Activated T-cell treated with anti-CD3 and anti-CD28 coated beads, Interleukin-2, amount 50 U/mL, for 48 hours (primary cell): Measurements from ENCODE around the gene INPP5D.

Source experiments
- DNase-seq, 2 experiments: peaks; one replicate each; pipeline ENCODE4 v3.0.0-alpha.2; 2020

INPP5D gene

DNA sequence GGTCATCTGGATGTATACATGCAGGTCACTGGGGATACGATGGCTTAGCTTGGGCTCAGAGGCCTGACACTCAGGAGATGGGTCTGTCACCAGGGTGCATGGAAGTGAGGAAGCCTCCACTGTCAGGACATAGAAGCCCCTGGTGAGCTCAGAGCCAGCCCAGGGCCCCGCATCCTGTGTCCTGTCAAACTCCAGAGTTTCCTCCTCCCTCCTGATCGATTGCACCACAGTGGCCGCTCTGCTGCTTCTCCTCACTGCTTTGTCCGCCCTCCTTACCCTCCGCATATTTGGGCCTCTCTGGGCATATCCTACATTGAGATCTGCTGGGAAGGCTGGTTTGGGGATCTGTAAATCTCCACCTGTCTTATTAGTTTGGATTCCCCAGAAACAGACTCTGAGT, 153.8 kb downstream of the INPP5D start:
- no peak for DNase-seq

DNA sequence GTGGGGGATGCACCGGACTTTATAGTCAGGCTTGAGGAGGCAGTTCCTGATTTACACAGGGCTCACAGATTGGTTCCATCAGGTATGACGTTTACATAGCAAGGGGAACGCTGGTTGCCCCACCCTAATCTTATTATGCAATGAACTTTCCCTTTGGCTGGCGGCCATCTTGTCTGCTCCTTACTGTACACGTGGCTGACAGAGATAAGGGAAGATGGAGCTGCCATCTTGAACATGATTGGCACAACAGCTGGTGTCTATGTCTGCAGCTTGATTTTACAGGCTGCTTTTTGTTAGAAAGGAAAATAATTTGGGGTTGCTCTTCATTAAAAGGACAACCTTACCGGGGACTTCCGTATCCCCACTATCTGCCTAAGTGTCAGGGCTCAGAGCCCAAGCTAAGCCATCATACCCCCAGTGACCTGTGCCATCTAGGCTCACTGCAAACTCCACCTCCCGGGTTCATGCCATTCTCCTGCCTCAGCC, 157.8 kb downstream of the INPP5D start:
- no peak for DNase-seq

DNA sequence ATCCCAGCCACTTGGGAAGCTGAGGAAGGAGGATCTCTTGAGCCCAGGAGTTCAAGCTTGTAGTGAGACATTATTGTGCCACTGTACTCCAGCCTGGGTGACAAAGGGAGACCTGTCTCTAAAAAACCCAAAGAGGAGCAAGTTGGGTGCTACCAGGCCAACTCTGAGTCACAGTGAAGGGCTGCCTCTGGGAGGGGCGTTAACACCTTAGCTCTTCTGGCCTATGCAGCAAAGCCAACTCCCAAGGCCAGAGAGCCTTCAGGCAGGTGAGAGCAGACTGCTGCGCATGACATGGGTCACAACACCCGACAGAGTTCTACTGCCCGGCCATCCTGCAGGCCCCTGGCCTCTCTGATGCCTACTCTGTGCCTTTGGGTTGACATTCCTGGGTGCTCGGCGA, 158.7 kb downstream of the INPP5D start:
- no peak for DNase-seq

DNA sequence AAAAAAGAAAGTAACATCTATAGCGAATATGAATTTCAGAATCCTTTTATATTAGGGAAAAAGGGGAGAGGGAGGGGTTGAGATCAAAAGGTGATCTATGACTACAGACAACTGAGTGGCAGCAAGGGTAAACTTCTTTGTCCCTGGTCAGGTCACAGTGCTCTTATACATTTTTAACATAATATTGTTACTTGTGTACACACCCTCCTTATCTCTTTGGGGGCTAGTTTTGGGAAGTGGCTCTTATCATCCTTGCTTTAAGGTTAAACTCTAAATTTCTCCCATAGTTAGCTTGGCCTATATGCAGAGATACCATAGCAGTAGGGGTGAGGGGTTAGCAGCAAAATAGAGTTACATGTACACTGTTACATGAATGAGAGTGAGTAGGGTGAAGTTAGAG, 159.7 kb downstream of the INPP5D start:
- no peak for DNase-seq

DNA sequence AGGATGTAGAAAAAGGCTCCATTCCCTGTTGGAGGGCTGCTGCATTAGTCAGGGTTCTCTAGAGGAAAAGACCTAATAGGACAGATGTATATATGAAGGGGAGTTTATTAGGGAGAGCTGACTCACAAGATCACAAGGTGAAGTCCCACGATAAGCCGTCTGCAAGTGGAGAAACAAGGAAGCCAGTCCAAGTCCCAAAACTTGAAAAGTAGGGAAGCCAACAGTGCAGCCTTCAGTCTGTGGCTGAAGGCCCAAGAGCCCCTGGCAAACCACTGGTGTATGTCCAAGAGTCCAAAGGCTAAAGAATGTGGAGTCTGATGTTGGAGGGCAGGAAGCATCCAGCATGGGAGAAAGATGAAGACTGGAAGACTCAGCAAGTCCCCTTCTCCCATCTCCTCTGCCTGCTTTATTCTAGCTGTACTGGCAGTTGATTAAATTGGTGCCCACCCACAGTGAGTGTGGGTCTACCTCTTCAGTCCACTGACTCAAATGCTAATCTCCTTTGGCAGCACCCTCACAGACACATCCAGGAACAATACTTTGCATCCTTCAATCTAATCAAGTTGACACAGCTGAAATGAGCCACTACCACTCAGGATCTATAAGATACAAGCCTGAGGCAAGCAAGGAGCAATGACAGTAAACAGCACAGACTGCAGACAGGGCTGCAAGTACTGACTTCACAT, 161.4 kb downstream of the INPP5D start:
- DNase-seq, result no peak

DNA sequence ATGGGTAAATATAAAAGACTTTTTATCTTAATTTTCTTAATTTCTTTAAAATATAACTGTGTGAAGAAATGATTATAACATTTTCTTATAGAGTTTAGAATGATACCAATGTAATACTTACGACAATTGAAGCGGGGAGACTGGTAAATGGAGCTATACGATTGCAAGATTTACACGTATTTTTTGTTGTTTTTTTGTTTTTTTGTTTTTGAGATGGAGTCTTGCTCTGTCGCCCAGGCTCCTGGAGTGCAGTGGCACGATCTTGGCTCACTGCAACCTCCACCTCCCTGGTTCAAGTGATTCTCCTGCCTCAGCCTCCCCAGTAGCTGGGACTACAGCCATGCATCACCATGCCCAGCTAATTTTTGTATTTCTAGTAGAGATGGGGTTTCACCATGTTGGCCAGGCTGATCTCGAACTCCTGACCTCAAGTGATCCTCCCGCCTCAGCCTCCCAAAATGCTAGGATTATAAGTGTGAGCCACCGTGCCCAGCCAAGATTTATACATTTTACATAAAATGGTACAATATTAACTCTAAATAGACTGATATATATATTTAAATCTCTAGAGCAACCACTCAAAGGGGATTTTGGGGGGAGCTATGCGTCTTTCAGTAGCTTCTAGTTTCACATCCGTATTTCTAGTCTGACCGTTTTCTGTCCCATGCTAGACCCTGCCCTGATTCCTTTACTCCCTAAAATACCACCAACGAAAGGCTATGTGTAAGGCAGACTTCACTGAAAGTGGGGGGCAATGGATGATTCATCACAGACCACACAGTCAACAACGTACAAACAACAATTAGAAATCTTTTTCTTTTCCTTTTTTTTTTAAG, 163.1 kb downstream of the INPP5D start:
- DNase-seq, result no peak

DNA sequence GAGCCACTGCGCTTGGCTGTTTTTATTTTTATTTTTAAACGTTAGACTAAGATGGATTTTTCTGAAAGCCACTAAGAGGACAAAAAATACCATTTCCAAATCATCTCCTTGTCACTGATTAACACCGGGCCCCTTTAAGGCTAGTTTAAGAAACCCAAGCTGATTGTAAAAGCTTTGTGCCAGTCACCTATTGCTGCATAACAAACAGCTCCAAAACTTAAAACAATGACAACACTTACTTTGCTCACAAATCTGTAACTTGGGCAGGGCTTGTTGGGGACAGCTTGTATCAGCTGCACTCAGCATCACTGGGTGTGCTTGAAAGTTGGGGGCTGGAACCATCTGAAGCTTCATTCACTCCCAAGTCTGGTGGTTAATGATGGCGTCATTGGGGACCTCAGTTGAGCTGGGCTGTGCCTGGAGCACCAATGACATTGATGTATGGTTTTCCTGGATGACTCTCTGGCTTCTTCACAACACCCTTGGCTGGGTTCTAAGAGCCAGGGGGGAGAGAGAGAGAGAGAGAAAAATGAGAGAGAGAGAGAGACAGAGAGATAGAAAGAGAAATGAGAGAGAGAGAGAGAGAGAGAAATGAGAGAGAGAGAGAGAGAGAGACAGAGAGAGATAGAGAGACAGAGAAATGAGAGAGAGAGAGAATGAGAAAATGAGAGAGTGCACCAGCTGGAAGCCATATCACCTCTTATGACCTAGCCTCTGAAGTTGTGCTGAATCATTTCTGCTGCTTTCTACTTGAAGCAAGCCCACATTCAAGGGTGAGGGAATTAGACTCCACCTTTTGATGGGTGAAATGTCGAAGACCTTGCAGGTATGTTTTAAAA, 165.3 kb downstream of the INPP5D start:
- no peak for DNase-seq

DNA sequence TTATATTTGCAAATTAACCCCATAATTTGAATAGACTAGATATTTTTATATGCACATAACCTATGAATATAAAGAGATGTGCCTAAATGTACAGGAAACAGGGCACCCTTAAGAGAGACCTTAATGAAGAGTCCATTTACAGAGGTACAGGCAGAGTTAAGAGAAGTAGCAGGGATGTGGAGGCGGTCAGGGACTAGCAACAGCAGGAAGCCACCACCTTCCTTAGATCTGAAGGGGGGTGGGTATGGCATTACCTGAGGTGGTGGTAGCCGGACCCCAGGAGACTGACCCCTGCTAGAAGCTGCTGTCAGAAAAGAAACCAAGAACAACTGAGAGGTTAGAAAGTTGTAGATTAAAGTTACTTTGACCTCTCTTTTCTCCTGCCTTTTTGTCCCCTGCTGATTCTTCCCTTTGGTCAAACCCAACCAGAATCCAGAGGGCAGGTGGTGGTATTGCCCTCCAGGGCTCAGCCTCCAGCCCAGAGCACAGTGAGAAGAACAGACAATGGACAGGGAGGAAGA, 166.4 kb downstream of the INPP5D start:
- no peak for DNase-seq

DNA sequence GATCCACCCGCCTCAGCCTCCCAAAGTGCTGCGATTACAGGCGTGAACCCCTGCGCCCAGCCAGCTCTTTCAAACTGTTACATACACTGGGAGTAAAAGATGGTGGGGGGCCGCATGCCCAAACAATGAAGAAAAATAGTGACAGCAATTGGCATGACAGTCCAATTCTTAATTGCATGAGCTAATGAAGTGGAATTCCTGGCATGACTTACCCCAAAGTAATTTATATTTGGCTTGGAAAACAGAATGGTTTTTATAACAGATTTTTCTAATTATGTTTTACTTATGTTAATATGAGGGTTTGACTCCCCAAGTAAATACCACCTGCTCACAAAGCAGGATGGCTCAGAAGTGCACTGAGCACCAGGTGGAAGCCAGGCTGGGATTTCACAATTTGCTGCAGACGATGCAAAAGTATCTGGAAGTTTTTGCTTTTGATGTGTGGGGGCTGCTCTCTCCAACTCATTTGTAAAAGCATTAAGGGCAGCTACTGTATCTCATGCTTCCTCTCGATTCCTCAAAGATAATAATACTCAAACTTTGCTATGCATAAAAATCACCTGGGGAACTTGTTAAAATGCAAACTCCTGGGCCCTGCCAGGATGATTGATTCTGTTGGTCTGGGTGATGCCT, 167.3 kb downstream of the INPP5D start:
- no peak for DNase-seq

DNA sequence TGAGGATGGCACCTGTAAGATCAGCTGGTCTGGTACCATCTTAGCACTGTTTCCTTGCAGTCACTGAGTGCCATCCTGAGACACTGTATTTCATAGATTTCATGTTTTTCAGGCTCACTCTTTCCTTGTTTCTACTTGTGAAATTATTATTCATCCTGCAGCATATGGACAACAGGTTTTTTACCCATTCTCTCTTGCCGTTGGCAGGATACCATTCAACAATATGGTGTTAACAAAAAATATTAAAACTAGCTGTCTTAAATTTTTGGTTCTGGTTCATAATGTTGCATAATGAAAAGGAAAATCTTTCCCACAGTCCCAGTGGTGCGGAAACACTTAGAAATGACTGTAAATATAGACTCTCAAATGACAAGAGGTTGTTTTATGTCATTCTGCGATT, 168.2 kb downstream of the INPP5D start:
- DNase-seq, result no peak

DNA sequence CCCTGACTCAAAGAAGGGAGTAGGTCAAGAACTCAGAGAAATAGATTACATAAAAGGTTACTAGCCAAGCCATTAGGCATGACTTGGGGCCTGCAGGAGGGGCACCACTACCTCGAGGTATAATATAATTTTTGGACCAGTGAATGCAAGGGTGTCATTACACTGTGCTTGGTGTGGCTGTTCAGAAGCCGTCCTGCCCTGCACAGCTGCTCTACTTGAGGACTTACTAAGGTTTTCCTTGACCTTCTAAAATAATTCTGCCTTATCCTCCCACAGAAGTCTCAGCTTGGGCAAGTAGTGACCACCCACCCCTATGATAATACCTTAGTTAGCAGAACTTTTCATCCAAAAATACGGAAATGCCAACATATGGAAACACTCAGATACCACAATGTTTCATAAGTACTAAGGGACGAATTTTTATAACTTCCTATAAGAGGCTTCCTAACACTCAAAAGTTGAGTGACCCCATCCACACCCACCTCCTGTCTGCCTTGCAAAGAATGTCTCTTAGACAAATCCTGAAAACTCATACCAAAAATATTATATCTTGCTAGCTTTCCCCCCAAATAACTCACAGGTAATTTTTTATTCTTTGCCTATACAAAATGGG, 173.6 kb downstream of the INPP5D start:
- DNase-seq, result no peak

DNA sequence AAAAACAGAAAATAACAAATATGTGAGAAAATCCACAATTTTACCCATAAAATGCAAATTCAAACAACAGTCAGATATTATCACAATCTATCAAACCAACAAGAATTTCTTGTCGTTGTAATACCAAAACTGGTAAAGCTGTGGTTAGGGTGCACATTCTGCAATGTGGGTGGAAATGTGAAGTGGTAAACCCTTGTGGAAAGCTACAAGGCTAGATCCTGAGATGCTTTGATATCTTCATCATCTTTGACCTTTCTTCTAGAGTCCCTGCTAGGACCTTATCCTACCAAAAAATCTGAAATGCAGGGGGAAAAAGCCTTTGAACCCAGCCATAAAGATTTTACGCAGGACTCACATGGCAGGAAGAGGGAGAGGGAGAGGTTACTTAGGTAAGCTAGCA, 174.1 kb downstream of the INPP5D start:
- no peak for DNase-seq

DNA sequence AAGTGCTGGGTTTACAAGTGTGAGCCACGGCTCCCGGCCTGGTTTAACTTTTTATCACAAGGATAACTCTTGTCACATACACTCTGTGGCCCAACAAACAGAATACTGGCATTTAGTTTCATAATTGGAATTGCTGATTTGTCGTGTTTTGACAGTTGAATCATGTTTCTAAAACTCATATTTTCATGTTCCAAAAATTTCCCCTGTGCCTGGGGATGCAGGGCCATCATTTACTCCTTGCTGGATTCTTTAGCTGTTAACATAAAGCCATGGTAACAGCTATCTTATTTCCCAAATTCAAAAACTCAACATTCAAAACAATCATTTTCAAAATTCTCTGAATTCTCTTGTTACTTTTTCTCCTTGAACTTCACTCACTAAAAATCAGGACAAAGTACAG, 174.9 kb downstream of the INPP5D start:
- no peak for DNase-seq

DNA sequence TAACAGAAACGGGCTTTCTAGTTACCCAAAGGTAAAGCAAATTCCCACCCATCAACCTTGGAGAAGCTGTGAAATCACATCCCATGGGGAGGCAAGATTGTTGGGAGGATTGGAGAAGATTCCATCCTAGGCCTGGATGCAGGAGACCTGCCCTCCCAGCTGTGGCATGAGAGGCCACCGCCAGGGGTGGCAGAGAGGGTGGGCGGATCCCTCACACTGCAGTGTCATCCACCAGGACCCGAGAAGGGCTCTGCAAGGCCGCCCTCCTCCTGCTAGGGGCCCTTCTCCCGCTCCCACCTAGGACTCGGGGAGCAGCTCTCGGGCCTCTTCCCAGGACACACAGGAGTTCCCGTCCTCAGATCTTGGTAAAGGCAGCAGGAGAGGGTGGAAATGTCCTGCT, 175.8 kb downstream of the INPP5D start:
- no peak for DNase-seq

DNA sequence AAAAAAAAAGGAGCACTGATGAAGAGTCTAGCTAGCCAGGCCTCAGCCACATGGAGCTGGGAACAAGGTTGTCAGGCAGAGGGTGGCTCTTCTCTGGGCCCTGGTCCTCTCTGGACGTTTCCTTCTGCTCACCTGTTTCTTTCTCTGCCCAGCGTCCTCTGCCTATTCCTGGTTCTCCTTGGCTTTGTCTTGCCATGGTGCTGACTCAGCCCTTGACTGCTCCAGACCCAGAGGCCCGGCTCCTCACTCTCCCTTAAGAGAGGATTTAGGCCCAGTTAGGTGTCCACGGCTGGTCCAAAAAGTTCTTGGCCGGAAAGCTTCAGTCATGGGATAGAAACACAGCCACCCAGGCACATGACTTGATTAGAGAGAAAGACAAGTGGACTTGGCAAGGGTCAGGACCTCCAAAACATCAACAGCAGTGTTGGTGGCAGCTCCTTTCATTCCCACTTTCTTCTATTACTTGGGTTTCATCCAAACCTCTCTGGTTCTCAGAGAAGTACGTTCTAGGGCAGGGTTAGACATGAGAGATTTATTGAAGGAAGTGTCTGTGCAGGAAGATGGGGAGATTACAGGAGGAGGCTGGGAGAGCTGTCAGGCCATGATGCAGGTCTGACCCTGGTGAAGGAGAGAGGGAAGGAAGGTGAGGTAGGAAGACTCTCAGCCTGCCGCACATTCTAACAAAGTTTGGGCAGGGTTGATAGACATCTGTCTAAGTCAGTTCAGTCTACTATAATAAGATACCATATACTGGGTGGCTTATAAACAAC, 176.9 kb downstream of the INPP5D start:
- no peak for DNase-seq

DNA sequence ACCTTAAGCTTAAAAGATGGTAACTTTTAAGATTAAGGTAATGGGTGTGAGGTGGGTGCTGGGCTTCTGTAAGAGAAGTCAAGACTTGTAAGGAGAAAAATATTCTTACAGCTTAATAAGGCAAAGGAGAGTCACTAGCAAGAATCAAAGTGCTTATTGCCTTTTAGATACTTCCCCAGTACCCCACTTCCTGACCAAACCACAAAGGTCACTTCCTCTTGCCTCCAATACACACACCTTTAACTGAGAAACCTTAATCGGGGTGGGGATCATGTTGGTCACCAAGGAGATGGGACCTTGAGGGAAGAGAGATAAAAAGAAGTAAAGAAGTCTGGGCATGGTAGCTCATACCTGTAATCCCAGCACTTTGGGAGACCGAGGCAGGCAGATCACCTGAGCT, 180.8 kb downstream of the INPP5D start:
- DNase-seq, result no peak

DNA sequence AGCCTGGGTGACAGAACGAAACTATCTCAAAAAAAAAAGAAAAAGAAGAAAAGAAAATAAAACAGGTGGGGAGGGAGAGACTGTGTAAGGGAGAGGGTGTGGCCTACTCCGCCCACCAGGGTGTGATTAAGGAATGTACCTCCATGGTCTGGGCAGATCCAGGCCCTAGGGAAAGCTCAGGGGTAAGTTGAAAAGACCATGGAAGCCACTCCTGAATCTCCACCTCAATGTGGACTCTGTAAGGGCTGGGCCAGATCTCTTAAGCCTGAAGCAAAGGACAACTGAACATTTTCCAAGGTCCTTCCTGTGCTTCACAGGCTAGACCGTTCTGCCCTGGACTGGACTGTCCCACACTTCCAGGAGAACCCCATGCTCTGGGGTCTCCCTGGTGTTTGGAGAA, 181.7 kb downstream of the INPP5D start:
- no peak for DNase-seq

DNA sequence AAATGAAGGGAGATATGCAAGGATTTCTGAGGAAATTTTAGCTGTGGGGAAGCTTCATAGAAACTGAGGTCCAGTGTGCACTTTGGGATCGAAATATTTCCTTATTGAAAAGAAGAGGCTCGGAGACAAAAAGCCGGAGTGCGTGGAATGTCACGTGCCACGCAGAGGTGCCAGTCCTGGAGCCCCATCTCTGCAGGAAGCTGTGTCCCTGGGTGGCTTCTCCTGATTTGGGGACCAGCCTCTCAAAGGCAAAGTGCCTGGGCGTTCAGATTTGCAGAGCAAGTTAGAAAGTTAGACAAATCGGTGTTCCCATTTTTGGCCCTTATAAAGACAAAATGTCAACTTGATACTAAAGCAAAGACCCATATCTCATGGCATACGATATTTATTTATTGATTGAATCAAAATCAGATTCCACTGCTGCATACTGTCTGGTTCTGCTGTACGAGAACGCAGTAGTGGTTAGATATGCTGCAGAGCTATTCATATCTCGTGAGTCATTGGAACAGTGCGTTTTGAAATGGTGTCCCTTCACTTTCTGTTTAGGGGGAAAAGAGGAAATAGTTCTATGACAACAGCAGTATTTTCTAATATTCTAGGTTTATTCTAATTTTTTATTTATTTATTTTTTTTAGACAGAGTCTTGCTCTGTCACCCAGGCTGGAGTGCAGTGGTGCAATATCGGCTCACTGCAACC, 182.2 kb downstream of the INPP5D start:
- no peak for DNase-seq

DNA sequence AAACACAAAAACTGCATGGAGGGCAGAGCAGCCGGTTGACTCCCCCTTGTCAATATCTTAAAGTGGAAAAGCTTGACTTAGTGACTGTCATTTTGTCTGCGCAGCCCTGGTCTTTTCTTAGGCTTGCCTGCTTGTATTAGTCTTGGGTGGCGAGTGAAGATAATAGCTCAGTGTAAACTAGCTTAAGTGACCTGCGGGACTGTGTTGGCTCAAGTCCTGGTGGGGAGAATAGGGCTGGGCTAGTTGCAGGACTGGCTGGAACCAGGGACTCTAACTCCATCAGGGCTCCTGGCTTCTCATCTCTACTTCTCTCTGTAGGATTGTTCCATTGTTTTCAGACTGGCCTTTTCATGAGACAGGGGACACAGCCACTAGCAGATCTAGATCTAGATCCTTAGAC, 183.2 kb downstream of the INPP5D start:
- no peak for DNase-seq

DNA sequence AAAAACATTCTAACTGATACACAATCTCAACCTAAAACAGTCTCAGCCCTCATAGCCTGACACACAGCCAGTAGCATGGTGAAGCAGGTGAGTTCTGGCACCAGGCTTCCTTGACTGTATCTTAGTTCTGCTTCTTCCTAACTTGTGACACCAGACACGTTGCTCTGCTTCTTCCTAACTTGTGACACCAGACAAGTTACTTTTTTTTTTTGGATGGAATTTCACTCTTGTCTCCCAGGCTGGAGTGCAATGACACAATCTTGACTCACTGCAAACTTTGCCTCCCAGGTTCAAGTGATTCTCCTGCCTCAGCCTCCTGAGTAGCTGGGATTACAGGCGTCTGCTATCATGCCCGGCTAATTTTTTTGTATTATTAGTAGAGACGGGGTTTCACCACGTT, 184.7 kb downstream of the INPP5D start:
- no peak for DNase-seq

DNA sequence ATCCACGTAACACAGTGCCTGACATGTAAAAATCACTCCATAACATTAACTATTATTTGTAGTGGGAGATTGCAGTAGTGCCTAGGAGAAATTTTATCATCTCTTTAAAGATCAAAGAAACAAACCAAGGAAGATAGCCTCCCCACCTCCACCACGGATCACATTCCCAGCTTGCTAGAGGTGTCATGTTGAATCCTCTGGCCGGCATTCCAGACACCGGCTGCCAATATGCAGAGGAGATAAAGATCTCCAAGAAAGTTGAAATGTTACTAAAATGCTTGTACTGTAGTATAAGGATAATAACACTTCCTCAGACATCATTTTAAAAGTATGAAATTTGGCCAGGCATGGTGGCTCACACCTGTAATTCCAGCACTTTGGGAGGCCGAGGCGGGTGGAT, 185.3 kb downstream of the INPP5D start:
- DNase-seq, result no peak
